Measurements from ENCODE around the gene ISCA1.
"Not testable (repeated sequence)": the region's sequence is repeated elsewhere in the genome, so short reads cannot be mapped to it uniquely, and the experiment has no call there.

ISCA1 gene

GRCh38 chr9:86322973-86323644, 40.8 kb upstream of the ISCA1 start:
- DNase-seq (ENCODE audit: extremely low read depth, low read depth): peak; percentile 27
- no peak for TF ChIP-seq CTCF (IDR thresholded peaks at IDR 0.05; ENCODE audit: low read depth, low read length)

GRCh38 chr9:86321373-86321772, 39.0 kb upstream of the ISCA1 start:
- peak; percentile 78 for DNase-seq (ENCODE audit: extremely low read depth, low read depth)
- no peak for TF ChIP-seq CTCF (IDR thresholded peaks at IDR 0.05; ENCODE audit: low read depth, low read length)

- TF ChIP-seq CTCF (IDR thresholded peaks at IDR 0.05; ENCODE audit: low read depth, low read length): no peak
- DNase-seq (ENCODE audit: extremely low read depth, low read depth): no peak
These were observed 35.8 kb upstream of the ISCA1 start for GRCh38 chr9:86318187-86318586.

GRCh38 chr9:86315078-86315477, 32.7 kb upstream of the ISCA1 start:
- DNase-seq (ENCODE audit: extremely low read depth, low read depth): no peak
- TF ChIP-seq CTCF (IDR thresholded peaks at IDR 0.05; ENCODE audit: low read depth, low read length): no peak

- DNase-seq (ENCODE audit: extremely low read depth, low read depth): not testable (repeated sequence)
These were observed 30.6 kb upstream of the ISCA1 start for GRCh38 chr9:86312959-86313358.

- TF ChIP-seq CTCF (IDR thresholded peaks at IDR 0.05; ENCODE audit: low read depth, low read length): no peak
- no peak for DNase-seq (ENCODE audit: extremely low read depth, low read depth)
These were observed 26.3 kb upstream of the ISCA1 start for GRCh38 chr9:86308687-86309086.

GRCh38 chr9:86304236-86304730, 21.9 kb upstream of the ISCA1 start:
- no peak for TF ChIP-seq CTCF (IDR thresholded peaks at IDR 0.05; ENCODE audit: low read depth, low read length)
- DNase-seq (ENCODE audit: extremely low read depth, low read depth): no peak

Measured in AG09319 (cell line).